Activated CD8-positive, alpha-beta memory T cell treated with anti-CD3 and anti-CD28 coated beads for 24 hours (primary cell): ENCODE results near the gene NRBP1.
"Not testable (repeated sequence)": the region's sequence is repeated elsewhere in the genome, so short reads cannot be mapped to it uniquely, and the experiment has no call there.

Experiments
- DNase-seq: peaks from one replicate; pipeline ENCODE4 v3.0.0-alpha.2; 2020

Gene NRBP1

DNA sequence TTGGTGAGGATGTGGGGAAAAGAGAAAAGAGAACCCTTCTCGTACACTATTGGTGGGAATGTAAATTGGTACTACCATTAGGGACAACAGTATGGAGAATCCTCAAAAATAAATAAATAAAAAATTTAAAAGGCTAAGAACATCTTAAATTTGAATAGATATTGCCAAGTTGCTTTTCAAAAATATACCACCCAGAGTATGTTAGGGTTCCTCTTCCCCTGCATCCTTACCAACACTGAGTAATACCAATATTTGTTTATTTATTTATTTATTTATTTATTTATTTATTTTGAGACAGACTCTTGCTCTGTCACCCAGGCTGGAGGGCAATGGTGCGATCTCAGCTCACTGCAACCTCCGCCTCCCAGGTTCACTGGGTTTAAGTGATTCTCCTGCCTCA lies 5.5 kb upstream of the NRBP1 start:
- no peak for DNase-seq

DNA sequence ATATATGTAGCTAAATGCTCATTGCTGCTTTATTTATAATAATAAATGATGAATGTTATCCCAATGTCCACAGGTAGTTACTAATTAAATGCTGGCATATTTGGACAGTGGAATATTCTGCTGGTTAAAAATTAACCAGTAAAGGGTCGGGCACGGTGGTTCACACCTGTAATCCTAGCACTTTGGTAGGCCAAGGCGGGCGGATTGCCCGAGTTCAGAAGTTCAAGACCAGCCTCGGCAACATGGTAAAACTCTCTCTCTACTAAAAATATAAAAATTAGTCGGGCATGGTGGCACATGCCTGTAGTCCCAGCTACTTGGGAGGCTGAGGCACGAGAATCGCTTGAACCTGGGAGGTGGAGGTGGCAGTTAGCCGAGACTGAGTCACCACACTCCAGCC lies 3.4 kb upstream of the NRBP1 start:
- DNase-seq = not testable (repeated sequence)

DNA sequence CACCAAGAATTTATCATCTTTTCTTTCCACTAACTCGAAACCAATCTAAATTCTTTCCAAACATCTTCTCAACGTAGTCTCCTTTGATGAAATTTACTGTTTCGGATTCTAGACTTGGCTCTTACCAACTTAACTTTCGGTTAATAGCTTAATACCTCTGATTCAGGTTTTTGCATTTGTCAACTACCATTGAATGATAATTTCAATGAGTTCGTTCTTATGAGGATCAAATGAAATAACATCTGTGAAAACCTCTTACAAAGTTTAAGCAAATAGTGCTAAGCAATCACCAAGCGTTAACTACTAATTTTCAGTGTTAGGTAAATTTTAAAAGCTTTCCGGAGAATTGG lies 593 bp upstream of the NRBP1 start:
- DNase-seq = no peak

DNA sequence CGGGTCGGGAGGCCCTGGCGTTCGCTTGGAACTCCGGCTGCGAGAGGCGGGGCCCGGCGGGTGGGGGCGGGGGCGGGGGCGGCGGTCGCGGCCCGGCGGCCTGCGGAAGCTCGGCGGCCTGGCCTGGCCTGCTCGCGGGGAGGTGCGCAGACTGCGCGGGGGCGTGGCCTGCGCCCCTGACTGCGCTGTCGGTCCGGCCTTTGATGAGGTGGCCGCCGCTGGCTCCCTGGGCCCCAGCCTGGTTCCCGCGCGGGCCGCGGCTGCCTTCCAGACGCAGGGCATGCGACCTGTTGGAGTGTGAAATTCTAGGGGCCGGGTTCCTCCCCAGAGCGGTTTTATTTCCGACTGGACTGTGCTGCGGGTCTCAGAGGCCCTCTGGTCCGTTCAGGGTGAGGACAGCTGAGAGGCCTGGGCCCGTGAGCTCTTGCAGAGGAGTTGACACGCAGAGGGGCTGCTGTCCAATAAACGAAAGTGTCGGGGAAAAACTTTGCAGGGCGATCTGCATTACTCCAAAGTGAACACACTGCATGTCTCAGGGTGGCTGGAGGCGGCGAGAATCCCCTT lies 629 bp downstream of the NRBP1 start:
- DNase-seq = no peak

DNA sequence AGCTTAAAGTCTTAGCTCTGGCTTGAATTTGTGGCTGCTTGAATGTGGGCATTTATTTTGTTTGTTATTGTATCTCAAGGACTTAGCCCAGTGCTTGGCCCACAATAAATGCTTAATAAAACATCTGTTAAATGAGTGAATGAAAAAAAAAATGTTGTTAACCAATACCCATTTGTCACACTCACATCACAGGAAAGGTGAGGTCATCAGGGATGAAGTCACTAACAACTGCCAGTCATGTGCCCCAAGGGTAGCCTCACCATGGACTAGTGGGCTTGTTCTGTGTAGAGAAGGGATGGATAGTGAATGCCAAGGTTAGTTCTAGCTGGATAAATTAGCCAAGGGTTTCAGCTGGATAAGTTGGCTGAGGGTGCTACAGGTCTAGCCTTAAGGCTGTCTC lies 3.0 kb downstream of the NRBP1 start:
- DNase-seq = no peak

DNA sequence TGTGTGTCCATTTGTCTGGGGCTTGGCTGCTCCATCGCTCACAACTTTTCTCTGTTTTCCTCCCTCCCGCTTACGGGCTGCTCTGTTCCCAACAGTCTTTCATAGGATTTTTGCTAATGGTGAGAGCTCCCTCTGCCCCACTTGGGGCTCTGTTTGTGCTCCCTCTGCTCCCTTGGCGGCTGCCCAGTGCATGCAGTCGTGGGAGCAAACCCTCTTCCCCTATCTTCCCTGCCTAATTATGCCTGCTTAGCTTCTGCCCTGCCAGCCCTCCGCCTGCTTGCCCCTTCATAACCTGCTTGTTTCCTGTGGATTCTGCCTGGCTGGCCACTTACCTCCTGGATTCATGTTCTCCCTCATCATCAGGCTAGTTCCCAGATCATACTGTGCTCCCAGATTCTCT lies 7.2 kb downstream of the NRBP1 start:
- DNase-seq = no peak

DNA sequence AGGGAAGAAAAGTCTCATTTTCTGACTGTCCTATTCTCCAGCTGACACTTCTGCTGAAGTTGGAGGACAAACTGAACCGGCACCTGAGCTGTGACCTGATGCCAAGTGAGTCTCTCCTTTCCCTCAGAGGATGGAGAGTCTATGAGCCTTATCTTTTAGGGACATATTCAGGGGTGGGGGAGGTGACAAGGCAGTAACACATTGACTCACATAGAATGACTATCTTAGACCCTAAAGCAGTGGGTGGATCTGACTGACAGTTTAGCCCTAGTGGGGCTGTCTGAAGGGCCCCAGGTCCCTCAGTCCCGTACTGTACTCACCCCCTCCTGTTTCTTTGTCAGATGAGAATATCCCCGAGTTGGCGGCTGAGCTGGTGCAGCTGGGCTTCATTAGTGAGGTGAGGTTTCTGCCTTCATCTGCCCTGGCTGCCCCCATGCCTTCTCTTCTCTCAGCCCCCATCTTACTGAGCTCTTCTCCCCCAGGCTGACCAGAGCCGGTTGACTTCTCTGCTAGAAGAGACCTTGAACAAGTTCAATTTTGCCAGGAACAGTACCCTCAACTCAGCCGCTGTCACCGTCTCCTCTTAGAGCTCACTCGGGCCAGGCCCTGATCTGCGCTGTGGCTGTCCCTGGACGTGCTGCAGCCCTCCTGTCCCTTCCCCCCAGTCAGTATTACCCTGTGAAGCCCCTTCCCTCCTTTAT lies 12.9 kb downstream of the NRBP1 start:
- no peak for DNase-seq

DNA sequence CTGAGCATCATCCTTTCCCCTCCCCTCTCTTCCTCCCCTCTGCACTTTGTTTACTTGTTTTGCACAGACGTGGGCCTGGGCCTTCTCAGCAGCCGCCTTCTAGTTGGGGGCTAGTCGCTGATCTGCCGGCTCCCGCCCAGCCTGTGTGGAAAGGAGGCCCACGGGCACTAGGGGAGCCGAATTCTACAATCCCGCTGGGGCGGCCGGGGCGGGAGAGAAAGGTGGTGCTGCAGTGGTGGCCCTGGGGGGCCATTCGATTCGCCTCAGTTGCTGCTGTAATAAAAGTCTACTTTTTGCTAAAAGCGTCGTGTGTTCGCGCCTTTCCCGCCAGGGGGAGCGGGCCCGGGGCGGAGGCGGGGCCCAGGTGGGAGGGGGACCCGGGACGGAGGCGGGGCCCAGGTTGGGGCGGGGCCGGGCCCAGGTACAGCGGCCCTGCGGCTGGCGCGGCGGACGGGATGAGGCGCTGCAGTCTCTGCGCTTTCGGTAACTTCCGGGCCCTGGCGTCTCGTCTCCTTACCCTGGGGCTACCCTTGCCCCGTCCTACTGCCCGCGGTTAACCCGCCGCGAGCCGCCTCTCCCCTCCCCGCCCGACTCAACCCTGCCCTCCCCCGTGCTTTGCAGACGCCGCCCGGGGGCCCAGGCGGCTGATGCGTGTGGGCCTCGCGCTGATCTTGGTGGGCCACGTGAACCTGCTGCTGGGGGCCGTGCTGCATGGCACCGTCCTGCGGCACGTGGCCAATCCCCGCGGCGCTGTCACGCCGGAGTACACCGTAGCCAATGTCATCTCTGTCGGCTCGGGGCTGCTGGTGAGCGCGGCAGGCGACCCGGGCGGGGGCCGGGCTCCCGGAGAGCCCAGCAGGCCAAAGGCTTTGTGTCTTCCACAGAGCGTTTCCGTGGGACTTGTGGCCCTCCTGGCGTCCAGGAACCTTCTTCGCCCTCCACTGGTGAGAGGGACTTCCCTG lies 13.8 kb downstream of the NRBP1 start, which contains the start of gene KRTCAP3:
TSS of gene KRTCAP3 (plus strand) at position 424 of the 962 bp plus-strand sequence. CDS start at position 456, 32 bp downstream.
- DNase-seq = peak; percentile 70

DNA sequence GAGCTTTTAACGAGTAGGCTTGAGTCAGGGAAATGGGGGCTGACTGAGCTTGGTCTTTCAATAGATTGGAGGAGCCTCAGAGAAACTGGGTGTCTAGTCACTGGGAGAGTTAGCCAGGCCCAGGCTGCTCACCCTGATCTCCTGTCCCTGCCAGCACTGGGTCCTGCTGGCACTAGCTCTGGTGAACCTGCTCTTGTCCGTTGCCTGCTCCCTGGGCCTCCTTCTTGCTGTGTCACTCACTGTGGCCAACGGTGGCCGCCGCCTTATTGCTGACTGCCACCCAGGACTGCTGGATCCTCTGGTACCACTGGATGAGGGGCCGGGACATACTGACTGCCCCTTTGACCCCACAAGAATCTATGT lies 14.5 kb downstream of the NRBP1 start:
- no peak for DNase-seq

DNA sequence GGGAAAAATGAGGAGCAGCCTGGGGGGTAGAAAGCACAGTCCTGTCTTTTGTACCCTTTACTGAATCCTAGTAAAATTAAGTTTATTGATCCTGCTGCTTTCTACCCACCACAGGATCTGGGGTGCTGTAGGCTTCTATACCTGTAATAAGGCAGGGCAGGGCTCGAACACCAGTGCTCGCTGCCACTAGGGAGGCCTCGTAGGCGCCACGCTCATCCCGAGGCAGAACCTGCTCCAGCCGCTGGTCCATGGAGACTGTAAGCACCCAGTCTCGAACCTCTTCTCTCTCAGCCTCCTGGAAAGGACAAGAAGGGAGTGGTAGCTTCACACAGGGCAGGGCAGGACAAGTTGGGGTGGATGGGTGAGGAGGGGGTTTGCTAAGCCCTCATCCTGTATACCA lies 16.7 kb downstream of the NRBP1 start:
- DNase-seq = no peak

DNA sequence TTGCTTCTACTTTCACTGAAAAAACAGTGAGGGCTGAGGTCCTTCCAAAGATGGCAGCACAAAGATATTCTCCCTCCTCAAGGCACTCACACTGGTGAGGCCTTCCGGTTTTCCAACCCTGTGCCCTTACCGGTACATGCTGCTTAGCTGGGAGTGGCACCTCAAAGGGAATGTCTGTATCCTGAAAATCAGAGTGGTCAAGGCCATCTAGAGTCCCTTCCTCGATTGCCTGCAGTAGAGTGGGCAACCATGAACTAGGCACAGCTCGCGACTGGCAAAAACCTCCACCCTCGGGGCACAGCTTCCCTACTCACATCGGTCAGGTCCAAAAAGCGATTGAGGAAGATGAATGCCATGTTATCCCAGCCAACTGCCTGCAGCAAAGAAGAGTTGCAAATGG lies 17.2 kb downstream of the NRBP1 start:
- no peak for DNase-seq

DNA sequence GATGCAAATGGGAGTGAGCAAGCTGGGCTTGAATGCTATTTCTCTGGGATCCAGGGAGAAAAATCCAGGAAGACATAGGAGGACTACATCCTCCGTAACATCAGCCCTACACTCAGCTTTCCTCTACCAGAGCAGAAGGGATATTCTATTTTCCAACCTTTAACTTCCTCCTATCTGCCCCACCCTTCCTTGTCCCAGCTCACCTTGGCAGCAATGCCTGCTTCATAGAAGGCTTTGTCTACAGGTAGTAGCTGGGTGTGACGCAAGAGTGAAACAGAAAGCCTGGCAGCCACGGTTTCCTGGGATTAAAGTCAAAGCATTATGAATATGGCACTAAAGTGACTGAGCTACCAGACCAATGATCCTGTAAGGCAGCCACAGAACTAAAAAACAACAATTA lies 17.6 kb downstream of the NRBP1 start:
- no peak for DNase-seq

DNA sequence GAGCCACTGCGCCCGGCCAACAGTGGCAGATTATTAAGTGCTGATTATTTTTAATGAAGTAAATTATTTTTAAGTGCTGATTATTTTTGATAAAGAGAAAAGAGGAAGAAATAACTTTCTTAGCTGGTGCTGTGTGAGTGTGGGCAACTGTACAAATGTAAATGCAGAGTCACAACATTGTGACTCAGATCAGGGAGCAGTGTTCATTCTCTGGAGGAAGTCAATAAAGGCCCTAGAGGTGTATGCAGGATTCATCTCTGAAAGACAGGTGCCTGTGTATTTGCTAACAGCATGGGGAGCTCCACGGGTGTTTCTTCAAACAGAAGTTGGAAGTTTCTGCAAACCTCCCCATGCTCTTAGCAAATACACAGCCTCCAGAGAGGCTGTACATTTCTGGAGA lies 19.9 kb downstream of the NRBP1 start:
- no peak for DNase-seq

DNA sequence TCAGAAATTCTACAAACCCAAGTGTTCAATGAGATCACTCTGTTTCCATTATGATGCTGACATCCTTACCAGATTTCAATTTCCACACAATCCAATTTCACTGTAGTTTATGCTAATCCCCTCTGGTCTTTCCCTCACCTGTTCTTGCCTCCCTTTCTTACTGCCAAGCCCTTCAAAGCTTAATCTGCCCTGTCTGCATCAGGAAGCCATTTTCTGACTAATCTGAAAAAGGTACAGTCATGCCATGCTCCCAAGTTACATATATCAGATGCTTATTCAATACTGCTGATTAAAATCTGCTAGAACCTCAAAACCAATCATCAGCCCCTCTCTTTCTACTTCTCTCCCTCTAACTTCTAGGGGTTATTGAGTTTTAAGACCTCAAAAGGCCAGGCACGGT lies 22.7 kb downstream of the NRBP1 start:
- DNase-seq = no peak

DNA sequence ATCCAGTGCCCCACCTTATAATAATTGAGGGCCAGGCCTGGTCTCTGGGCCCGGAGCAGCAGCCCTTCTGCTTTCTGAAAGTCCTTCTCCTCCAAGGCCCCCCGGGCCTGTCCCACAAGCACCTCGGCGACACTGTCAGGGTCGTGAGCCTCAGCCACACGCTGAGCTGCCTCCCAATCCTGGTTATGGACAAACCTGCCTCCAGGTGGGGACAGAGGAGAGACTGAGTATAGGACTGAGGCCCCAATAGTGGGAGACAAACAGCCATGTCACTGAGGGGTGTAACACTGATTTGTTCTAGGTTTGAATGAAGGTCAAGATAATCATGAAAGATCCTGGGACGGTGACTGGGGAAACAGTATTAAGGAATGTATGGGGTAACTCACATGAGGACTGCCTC lies 25.5 kb downstream of the NRBP1 start:
- no peak for DNase-seq

DNA sequence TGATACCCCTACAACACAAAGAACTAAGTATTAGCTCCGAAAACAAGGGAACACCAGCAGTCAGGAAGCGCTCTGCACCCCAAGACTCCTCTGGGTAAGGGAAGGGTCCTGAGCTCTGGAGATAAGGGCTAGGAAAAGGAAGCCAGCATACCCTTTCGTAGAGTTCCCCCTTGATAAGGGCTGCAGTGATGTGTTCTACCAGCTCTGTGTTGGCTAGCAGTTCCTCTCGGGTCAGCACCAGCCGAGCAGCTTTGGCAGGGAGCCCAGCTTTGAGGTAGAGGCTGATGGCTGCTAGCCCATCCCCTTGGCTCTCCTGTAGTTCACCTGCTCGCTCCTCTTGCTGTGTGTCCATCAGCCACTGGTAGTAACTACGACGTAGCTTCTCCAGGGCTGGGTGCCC lies 32.7 kb downstream of the NRBP1 start:
- no peak for DNase-seq

DNA sequence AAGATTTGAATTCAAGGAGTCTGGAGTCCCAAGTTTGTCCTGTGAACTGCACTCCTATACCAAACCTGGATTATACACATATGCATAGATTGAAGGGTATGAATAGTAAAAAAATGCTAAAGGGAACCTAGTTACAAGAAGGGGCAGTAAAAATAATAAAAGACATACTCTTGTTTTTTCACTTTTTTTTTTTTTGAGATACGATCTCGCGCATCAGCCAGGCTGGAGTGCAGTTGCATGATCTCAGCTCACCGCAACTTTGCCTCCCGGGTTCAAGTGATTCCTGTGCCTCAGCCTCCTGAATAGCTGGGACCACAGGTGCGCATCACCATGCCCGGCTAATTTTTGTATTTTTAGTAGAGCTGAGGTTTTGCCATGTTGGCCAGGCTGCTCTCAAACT lies 36.0 kb downstream of the NRBP1 start:
- no peak for DNase-seq

DNA sequence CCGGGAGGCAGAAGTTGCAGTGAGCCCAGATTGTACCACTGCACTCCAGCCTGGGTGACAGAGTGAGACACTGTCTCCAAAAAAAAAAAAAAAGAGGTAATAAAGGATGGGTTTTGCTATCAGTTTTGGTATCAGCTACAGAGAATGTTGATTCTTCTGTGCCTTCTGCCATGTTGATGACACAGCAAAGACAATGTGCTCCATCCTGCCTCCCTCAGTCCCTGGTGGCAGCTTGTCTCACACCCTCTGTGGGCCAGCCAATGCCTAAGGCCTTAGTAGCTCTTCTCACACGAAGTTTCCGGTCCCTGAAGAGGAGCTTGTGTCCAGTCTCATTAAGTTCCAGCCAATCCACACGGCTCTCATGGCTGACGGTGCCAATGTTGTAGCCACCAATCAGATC lies 43.5 kb downstream of the NRBP1 start:
- no peak for DNase-seq

DNA sequence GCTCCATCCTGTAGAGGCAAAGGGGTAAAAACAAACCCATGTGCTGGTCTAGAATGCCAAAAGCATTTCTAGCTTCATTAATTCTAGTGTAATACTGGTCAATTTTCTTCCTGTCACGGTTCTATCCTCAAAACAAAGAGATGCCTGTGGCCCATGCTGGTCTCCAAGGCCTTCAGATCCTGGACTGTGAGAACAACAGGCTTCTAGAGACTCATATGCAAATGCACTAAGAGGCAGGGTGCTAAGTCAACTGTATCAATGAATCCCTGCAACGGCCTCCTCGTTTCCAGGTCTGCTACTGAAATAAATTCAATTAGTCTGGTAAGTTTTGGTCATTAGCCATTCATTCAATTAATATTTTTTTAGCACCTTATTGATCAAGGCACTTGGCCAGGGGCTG lies 57.1 kb downstream of the NRBP1 start:
- no peak for DNase-seq

DNA sequence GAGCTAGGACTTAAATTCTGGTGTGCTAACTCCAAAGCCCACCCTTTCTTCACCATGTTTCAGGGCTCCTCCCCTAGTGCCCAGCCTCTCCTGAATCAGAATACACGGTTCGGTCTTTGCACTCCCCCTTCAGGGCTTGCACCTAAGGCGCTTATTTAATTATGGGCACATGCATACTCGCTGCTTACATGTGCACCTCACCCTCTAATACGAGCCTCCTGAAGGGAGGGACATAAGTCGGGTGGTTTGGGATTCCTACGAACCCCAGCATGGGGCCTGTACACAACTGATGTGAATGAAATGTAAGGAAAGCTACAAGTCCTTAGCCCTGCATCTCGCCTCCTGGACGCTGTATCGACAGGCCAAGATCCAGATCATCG lies 60.7 kb downstream of the NRBP1 start:
- no peak for DNase-seq

DNA sequence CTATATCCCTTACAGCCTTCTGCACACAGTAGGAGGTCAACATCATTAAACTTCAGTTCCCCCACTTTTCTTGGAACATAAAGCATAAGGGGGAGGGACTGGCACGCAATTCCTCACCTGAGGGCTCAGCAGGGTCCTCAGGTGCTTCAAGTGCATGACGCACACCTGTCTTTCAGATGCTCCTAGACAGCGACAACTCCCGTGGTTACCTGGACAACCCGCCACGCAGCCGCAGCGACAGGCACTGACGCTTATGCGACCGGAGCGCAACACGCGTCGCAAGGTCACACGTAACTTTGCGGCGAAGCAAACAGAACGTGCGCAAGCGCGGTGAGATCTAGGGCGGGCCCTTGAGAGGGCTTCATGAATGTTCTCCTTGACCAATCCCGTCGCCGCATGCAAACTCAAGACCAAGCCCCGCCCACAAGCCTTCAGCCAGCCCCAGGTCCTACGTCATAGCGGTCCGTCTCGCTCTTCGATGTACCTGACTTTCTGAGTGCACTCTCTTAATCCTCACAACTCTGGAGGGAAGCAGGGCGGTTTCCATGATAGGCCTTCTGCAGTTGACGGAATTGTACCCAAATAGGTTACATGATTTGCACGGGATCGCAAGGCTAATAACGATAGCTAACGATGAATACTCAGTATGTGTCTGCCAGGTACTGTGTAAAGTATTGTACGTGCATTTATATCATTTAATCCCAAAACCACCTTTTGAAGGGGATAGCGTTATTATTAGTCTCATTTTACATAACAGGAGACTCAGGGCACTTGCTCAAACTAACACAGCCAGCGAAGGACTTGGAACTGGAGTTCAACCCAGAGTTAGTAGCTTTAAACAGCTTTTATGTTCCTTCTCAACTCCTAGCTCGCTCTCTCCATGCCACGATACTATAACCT lies 61.3 kb downstream of the NRBP1 start, which contains the start of gene IFT172:
TSS of gene IFT172 (minus strand) at position 246 of the 900 bp plus-strand sequence. CDS start at position 156, 90 bp downstream.
- peak; percentile 97 for DNase-seq
